Mesenchymal stem cell (in vitro differentiated cells and primary cell): Measurements from ENCODE around the gene ZSWIM5.
"Not testable (repeated sequence)": the region's sequence is repeated elsewhere in the genome, so short reads cannot be mapped to it uniquely, and the experiment has no call there.

Experiments
- DNase-seq: peaks from one replicate; pipeline ENCODE4 v3.0.0-alpha.2; 2013
- H2AFZ ChIP-seq: one replicate; pipeline ENCODE4 v1.6.1; 2013; ENCODE audit warnings: low read depth, mild to moderate bottlenecking, control low read depth, inconsistent platforms, low read length, moderate library complexity
- H2AK5ac ChIP-seq: 2 replicates; pipeline ENCODE4 v1.6.1; 2013; ENCODE audit warnings: low read length, moderate library complexity, mild to moderate bottlenecking, inconsistent platforms; ENCODE audit not compliant: severe bottlenecking
- H2BK120ac ChIP-seq: one replicate; pipeline ENCODE4 v1.6.1; 2013; ENCODE audit warnings: low read depth, mild to moderate bottlenecking, inconsistent platforms, low read length, moderate library complexity
- H2BK12ac ChIP-seq, 2 experiments: one replicate each; pipeline ENCODE4 v1.6.1; 2013; ENCODE audit warnings: inconsistent platforms in 2 of 2, low read length in 2 of 2, mild to moderate bottlenecking in 2 of 2, moderate library complexity in 2 of 2, control low read depth in 1 of 2
- H2BK15ac ChIP-seq: one replicate; pipeline ENCODE4 v1.6.1; 2013; ENCODE audit warnings: mild to moderate bottlenecking, low read depth, inconsistent platforms; ENCODE audit not compliant: poor library complexity, severe bottlenecking
- H2BK5ac ChIP-seq: 2 replicates; pipeline ENCODE4 v1.6.1; 2013; ENCODE audit warnings: low read depth, mild to moderate bottlenecking, low read length, control low read depth, inconsistent platforms; ENCODE audit not compliant: poor library complexity, severe bottlenecking
- H3K14ac ChIP-seq, 2 experiments: one replicate each; pipeline ENCODE4 v1.6.1; 2013; ENCODE audit warnings: inconsistent platforms in 2 of 2, low read length in 2 of 2, control low read depth in 1 of 2, mild to moderate bottlenecking in 1 of 2, moderate library complexity in 1 of 2
- H3K18ac ChIP-seq, 2 experiments: one replicate each; pipeline ENCODE4 v1.6.1; 2013; ENCODE audit warnings: inconsistent platforms in 2 of 2, low read length in 2 of 2, control low read depth in 1 of 2, low read depth in 1 of 2, mild to moderate bottlenecking in 1 of 2
- H3K23ac ChIP-seq, 2 experiments: one replicate each; pipeline ENCODE4 v1.6.1; 2013; ENCODE audit warnings: inconsistent platforms in 2 of 2, low read length in 2 of 2, mild to moderate bottlenecking in 2 of 2, moderate library complexity in 2 of 2, control low read depth in 1 of 2
- H3K27ac ChIP-seq: 2 replicates; pipeline ENCODE4 v1.5.1; 2013; ENCODE audit warnings: mild to moderate bottlenecking, moderate library complexity, low read length, control low read depth, inconsistent platforms; ENCODE audit not compliant: poor library complexity, severe bottlenecking
- H3K27me3 ChIP-seq, 2 experiments: 2 replicates each; pipeline versions ENCODE4 v1.6.1 to v1.7.0; 2013; ENCODE audit warnings: low read length in 2 of 2, mild to moderate bottlenecking in 2 of 2, moderate library complexity in 2 of 2, control low read depth in 1 of 2, inconsistent platforms in 1 of 2; ENCODE audit not compliant: control insufficient read depth in 1 of 2, insufficient read depth in 1 of 2
- H3K36me3 ChIP-seq, 2 experiments: 2 replicates each; pipeline versions ENCODE4 v1.6.1 to v1.7.0; 2013; ENCODE audit warnings: low read length in 2 of 2, control low read depth in 1 of 2, inconsistent platforms in 1 of 2, low read depth in 1 of 2, mild to moderate bottlenecking in 1 of 2; ENCODE audit not compliant: insufficient read depth in 2 of 2, control insufficient read depth in 1 of 2
- H3K4ac ChIP-seq, 2 experiments: one replicate each; pipeline ENCODE4 v1.6.1; 2013; ENCODE audit warnings: inconsistent platforms in 2 of 2, low read length in 2 of 2, mild to moderate bottlenecking in 2 of 2, moderate library complexity in 2 of 2, control low read depth in 1 of 2, low read depth in 1 of 2
- H3K4me1 ChIP-seq: 2 replicates; pipeline ENCODE4 v1.6.1; 2013; ENCODE audit warnings: low read depth, low read length, control low read depth; ENCODE audit not compliant: control insufficient read depth, insufficient read depth
- H3K4me2 ChIP-seq: 2 replicates; pipeline ENCODE4 v1.6.1; 2013; ENCODE audit warnings: low read length, mild to moderate bottlenecking, inconsistent platforms; ENCODE audit not compliant: poor library complexity, severe bottlenecking
- H3K4me3 ChIP-seq, 2 experiments: 2 replicates each; pipeline versions ENCODE4 v1.5.1 to v1.7.0; 2013; ENCODE audit warnings: low read length in 2 of 2, mild to moderate bottlenecking in 2 of 2, control low read depth in 1 of 2, low read depth in 1 of 2; ENCODE audit not compliant: insufficient read depth in 1 of 2
- H3K79me1 ChIP-seq: replicated peaks from 2 replicates; pipeline ENCODE4 v1.6.1; 2013; ENCODE audit warnings: mild to moderate bottlenecking, control low read depth, low read length, inconsistent platforms; ENCODE audit not compliant: poor library complexity, severe bottlenecking
- H3K9ac ChIP-seq: 2 replicates; pipeline ENCODE4 v1.7.0; 2013; ENCODE audit warnings: mild to moderate bottlenecking, low read length, moderate library complexity
- H3K9me3 ChIP-seq: 2 replicates; pipeline ENCODE4 v1.7.0; 2013; ENCODE audit warnings: mild to moderate bottlenecking, low read length; ENCODE audit not compliant: control insufficient read depth
- H4K8ac ChIP-seq: one replicate; pipeline ENCODE4 v1.6.1; 2013; ENCODE audit warnings: inconsistent platforms, mild to moderate bottlenecking, low read length, moderate library complexity
- H4K91ac ChIP-seq: one replicate; pipeline ENCODE4 v1.6.1; 2013; ENCODE audit warnings: mild to moderate bottlenecking, low read length, inconsistent platforms
- WGBS: methylation state at CpG from one replicate; pipeline ENCODE4 v1.1.7; 2013; ENCODE audit warnings: mixed read lengths; 5-methylcytosine and 5-hydroxymethylcytosine counted together

ZSWIM5 gene

DNA sequence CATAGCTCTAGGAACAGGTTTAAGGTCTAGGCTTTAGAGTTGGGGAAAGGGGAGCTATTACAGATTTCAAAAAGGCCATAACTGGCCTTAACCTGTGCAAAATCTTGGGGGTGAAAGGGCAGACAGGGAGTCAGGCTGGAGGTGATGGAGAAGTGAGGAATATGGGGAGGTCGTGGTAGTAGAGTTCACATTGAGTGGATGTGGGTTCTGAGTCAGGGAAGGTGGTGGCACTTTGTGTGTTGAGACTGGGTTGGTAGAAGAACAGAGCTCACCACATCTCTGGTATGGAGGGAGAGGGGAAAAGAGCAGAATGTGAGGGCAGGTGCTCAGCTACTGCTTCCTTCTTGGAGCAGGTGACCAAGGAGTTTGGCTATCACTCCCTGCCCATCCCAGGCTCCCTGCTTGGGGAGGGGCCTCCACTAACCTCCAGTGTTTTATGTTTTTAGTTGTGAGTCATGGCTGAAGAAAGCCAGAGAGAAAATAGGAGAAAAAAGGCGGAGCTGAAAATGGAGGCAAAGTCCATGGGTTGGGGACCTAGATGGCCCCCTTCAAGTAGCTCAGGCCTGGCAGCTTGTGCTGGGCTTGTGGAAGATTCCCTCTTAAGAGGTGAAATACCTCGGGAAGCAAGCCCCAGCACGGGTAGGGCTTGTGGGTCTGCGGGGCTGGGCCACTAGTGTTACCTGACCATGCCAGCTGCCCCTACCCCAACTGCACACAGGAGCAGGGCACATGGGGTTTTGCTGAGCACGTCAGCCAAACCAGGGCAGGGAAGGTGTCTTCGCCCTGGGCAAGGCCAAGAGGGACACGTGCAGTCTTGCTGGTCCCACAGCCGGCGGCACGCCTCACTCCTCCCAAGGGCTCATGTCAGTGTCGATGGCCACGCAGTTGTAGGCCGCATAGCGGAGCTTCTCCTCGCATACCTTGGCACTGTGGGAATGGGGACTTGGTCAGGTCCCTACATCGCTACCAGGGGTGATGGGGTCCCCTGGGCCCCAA is 203.5 kb downstream of the ZSWIM5 start:
- H3K79me1 ChIP-seq: peaks cover 8% of the 10 kb centered on the region
- H3K4me1 ChIP-seq: no peaks in the 10 kb centered on the region
- DNase-seq: no peak
- H2BK15ac ChIP-seq: no peak overlapping the region
- peaks cover 62 to 71% of the 10 kb centered on the region in 2 experiments for H3K36me3 ChIP-seq
- H3K23ac ChIP-seq: no peak overlapping the region
- H3K9ac ChIP-seq: no peak overlapping the region
- no peak overlapping the region for H2AFZ ChIP-seq
- no peak overlapping the region for H3K4ac ChIP-seq
- H3K27ac ChIP-seq: no peak overlapping the region
- no peak overlapping the region for H2BK5ac ChIP-seq
- no peak overlapping the region for H3K4me3 ChIP-seq
- 96% methylated on average over 17 of the region's 17 CpGs for WGBS
- H3K14ac ChIP-seq: no peak overlapping the region
- no peak overlapping the region for H3K18ac ChIP-seq
- H2BK120ac ChIP-seq: no peak overlapping the region
- no peaks in the 10 kb centered on the region for H3K9me3 ChIP-seq
- no peak overlapping the region for H2AK5ac ChIP-seq
- no peak overlapping the region for H2BK12ac ChIP-seq
- H3K27me3 ChIP-seq: no peaks in the 10 kb centered on the region
- H4K8ac ChIP-seq: no peak overlapping the region
- no peak overlapping the region for H4K91ac ChIP-seq
- no peak overlapping the region for H3K4me2 ChIP-seq

DNA sequence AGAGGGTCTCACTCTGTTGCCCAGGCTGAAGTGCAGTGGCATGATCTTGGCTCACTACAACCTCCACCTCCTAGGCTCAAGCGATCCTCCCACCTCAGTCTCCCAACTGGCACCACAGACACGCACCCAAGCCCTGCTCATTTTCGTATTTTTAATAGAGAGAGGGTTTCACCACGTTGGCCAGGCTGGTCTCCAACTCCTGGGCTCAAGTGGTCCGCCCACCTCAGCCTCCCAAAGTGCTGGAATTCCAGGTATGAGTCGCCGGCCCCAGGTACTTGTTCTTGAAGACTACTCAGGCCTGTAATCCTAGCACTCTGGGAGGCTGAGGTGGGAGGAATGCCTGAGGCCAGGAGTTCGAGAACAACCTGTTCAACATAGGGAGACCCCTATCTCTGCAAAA is 204.8 kb downstream of the ZSWIM5 start:
- H2BK12ac ChIP-seq, DNase-seq: not testable (repeated sequence)
- WGBS: 92% methylated on average over 8 of the region's 8 CpGs

DNA sequence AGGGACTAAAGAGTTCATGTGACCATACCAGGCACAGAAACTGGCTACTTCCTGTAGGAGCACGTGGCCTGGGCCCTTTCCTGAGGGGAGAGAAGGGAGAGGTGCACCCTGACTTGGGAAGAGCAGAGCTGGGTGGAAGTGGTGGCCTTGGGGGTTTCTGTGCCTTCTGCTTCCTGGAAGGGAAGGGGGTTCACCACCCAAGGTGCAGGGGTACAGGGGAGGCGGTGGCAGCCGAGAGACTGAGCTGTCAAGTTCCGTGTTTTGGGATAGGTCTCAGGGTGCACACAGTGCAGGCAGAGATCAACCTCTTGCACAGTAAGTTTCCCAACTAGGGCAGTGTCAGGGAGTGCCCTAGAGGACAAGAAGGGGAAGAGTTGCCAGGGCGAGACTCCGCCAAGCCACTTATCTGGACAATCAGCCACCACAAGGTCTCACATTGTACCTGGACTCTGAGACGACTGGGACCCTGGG is 205.4 kb downstream of the ZSWIM5 start:
- Histone ChIP-seq H3K36me3 (peaks cover 44 to 52% of the 10 kb centered on the region in 2 experiments), H3K4me3 (no peak overlapping the region), H3K23ac (no peak overlapping the region), H2AK5ac (no peak overlapping the region), H3K9ac (no peak overlapping the region), H2BK5ac (no peak overlapping the region), H3K4me1 (no peaks in the 10 kb centered on the region), H3K4me2 (no peak overlapping the region), H3K18ac (no peak overlapping the region), H3K4ac (no peak overlapping the region), H3K9me3 (no peaks in the 10 kb centered on the region), H2AFZ (no peak overlapping the region), H2BK12ac (no peak overlapping the region), H3K27me3 (no peaks in the 10 kb centered on the region), H2BK120ac (no peak overlapping the region), H3K27ac (no peak overlapping the region), H2BK15ac (no peak overlapping the region), H3K14ac (peak overlapping the region in 1 of 2 experiments; percentile 72), H3K79me1 (no peaks in the 10 kb centered on the region), H4K91ac (no peak overlapping the region), H4K8ac (peak overlapping the region; percentile 0)
- 89% methylated on average over 6 of the region's 7 CpGs for WGBS
- no peak for DNase-seq

More for the DNA sequence above, 204.8 kb downstream of the ZSWIM5 start:
- not testable (repeated sequence) for H3K4me1 ChIP-seq, H3K4ac ChIP-seq, H3K27me3 ChIP-seq, H4K8ac ChIP-seq, H2BK120ac ChIP-seq, H4K91ac ChIP-seq, H2AK5ac ChIP-seq, H2BK15ac ChIP-seq, H3K14ac ChIP-seq, H3K27ac ChIP-seq, H3K23ac ChIP-seq, H3K18ac ChIP-seq, H2AFZ ChIP-seq, H3K4me3 ChIP-seq, H3K4me2 ChIP-seq, H3K9me3 ChIP-seq, H3K79me1 ChIP-seq, H2BK5ac ChIP-seq, H3K9ac ChIP-seq
- H3K36me3 ChIP-seq: peaks cover 48 to 57% of the 10 kb centered on the region in 2 experiments

DNA sequence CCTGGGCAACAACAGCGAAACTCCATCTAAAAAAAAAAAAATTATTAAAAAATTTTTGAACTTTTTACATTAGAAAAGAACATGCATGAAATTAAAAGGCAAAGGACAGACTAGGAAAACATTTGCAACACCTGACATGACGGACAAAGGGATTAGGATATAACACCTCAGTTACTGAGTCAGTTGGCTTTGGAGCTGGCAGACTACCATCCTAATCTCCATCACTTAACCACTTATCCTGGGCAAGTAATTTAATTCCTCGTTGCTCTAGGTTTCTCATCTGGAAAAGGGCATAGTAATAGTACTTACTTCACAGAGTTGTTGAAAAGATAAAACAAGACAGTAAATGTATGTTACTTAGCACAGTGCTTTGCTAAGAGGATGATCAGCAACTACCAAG is 207.2 kb downstream of the ZSWIM5 start:
- Histone ChIP-seq H3K79me1 (no peaks in the 10 kb centered on the region), H3K14ac (no peak overlapping the region), H2BK12ac (no peak overlapping the region), H3K27me3 (no peaks in the 10 kb centered on the region), H4K91ac (no peak overlapping the region), H3K4me2 (no peak overlapping the region), H3K4me1 (no peaks in the 10 kb centered on the region), H3K4me3 (no peak overlapping the region), H2BK5ac (no peak overlapping the region), H2BK120ac (no peak overlapping the region), H3K36me3 (peaks cover 26 to 33% of the 10 kb centered on the region in 2 experiments), H3K9me3 (no peaks in the 10 kb centered on the region), H2BK15ac (no peak overlapping the region), H3K23ac (no peak overlapping the region), H3K27ac (no peak overlapping the region), H3K9ac (no peak overlapping the region), H3K18ac (no peak overlapping the region), H2AFZ (no peak overlapping the region), H2AK5ac (no peak overlapping the region), H4K8ac (no peak overlapping the region), H3K4ac (no peak overlapping the region)
- 100% methylated on average over 1 of the region's 3 CpGs for WGBS
- DNase-seq: no peak
